Pancreas (tissue), 10 donors: ENCODE results near the gene SNX1. TPM values are rescaled to one million over a fixed set of nuclear protein-coding genes. Genes with fewer than 3 reads are reported as not detected.

Source experiments
- ATAC-seq, 4 donors: fragments of 200-7000 bp; cut with Tn5 transposase; one replicate each; pipeline versions ENCODE4 v1.8.0 to v1.9.1; 2020; ENCODE audit warnings: mild to moderate bottlenecking in 4 of 4, moderate library complexity in 4 of 4
- DNase-seq, 6 donors: peaks; one replicate each; pipeline ENCODE4 v3.0.0-alpha.2; 2020
- FAIRE-seq: peaks from 2 replicates; lab custom pipeline; 2012; peaks lifted over from hg19 to GRCh38; lab: Jason Lieb, UNC
- H3K27ac ChIP-seq, 4 donors: fragments of 200-600 bp; sonication (generic); 1 replicate in 3 of 4; 2 replicates in 1 of 4; pipeline versions ENCODE4 v1.5.0 to v1.8.0; 2020
- H3K27me3 ChIP-seq, 4 donors: fragments of 200-600 bp; one replicate each; pipeline ENCODE4 v1.8.0; 2021
- H3K36me3 ChIP-seq, 3 donors: fragments of 200-600 bp; sonication (generic) in 1 of 3; one replicate each; pipeline versions ENCODE4 v1.5.0 to v1.8.0; 2020 to 2021
- H3K4me1 ChIP-seq, 3 donors: fragments of 200-600 bp; one replicate each; pipeline ENCODE4 v1.8.0; 2021
- H3K4me3 ChIP-seq, 4 donors: fragments of 200-600 bp; sonication (generic) in 2 of 4; one replicate each; pipeline versions ENCODE4 v1.5.0 to v1.8.0; 2020 to 2021
- H3K9me3 ChIP-seq, 4 donors: fragments of 200-600 bp; one replicate each; pipeline ENCODE4 v1.8.0; 2021
- CTCF ChIP-seq, 4 donors: fragments of 200-600 bp; sonication (generic) in 3 of 4; IDR thresholded peaks; one replicate each; pipeline versions ENCODE4 v1.5.0 to v1.8.0; 2021; ENCODE audit warnings: antibody characterized with exemption in 4 of 4
- WGBS, 2 donors: extraction: QIAGEN DNeasy Blood & Tissue Kit; methylation state at CpG; one replicate each; pipeline ENCODE4 v1.1.7; 2013; 5-methylcytosine and 5-hydroxymethylcytosine counted together
- intact Hi-C, 3 donors: fragments of 100-400 bp; cut with DNase I; formaldehyde crosslinking; loops; one replicate each; pipeline versions ENCODE4 v1.11.1 to v1.14.2; 2022
- polyA plus RNA-seq, 2 donors: library from polyadenylated mRNA; stranded (reverse); fragments of 200-250 nt; gene quantifications; one replicate each; pipeline ENCODE4 v1.2.3, GENCODE V29; 2013
- total RNA-seq, 6 donors: library from RNA; stranded (reverse); fragmentation: NEBNext Ultra II Directional in 4 of 6; extraction: Animal tissue kit (Norgen Biotek cat#: 25700) in 4 of 6; gene quantifications; one replicate each; pipeline versions ENCODE4 v1.2.1 to v1.2.4, GENCODE V29; 2021 to 2023
- donor health status: healthy with polysubstance abuse.
- donor health status: DM: no; HTN: no; CAD: no; lungs with moderate emphysema.
- donor health status: DM: no; HTN: no; CAD: no.
- donor health status: control.
- donor health status: control.
- donor health status: Bipolar disorder and iron deficiency.
- donor health status: DM: yes; HTN: yes; CAD: no.
- donor health status: DM: no; HTN: no; CAD: no.
- donor health status: DM: no; HTN: no; CAD: no.
- donor health status: DM: yes; HTN: yes; CAD: no.

The SNX1 gene
- total and polyA plus RNA-seq, 8 donors: 32.9 to 82.4 (median 44.9) TPM

GRCh38 chr15:64138331-64138941 is 42.7 kb downstream of the SNX1 start:
- Histone ChIP-seq H3K4me3 (no peak overlapping the region), H3K27me3 (no peaks in the 10 kb centered on the region), H3K36me3 (peaks cover 0 to 49% (median 23%) of the 10 kb centered on the region in 3 donors), H3K27ac (no peak overlapping the region), H3K4me1 (no peaks in the 10 kb centered on the region), H3K9me3 (no peaks in the 10 kb centered on the region)
- intact Hi-C loops: no loop called here
- TF ChIP-seq CTCF (IDR thresholded peaks at IDR 0.05): no peak
- no peak for ATAC-seq
- FAIRE-seq: no peak
- WGBS, 2 donors: 90 to 94% methylated on average over 4 of the region's 4 CpGs
- no peak for DNase-seq

- 95 to 100% methylated on average over 8 of the region's 8 CpGs for WGBS, 2 donors
- Histone ChIP-seq H3K27ac (no peak overlapping the region), H3K27me3 (no peaks in the 10 kb centered on the region), H3K9me3 (no peaks in the 10 kb centered on the region), H3K4me1 (no peaks in the 10 kb centered on the region), H3K36me3 (peaks cover 0 to 28% (median 5%) of the 10 kb centered on the region in 3 donors), H3K4me3 (no peak overlapping the region)
- no peak for DNase-seq
- ATAC-seq: no peak
- intact Hi-C loops: no loop called here
- TF ChIP-seq CTCF (IDR thresholded peaks at IDR 0.05): no peak
- no peak for FAIRE-seq
Measured at GRCh38 chr15:64141798-64142512, 46.2 kb downstream of the SNX1 start.

- Histone ChIP-seq H3K27ac (no peak overlapping the region), H3K4me1 (no peaks in the 10 kb centered on the region), H3K36me3 (peaks cover 0 to 17% (median 0%) of the 10 kb centered on the region in 3 donors), H3K27me3 (no peaks in the 10 kb centered on the region), H3K4me3 (no peak overlapping the region), H3K9me3 (no peaks in the 10 kb centered on the region)
- WGBS, 2 donors: 77% methylated on average over 6 of the region's 6 CpGs
- TF ChIP-seq CTCF (IDR thresholded peaks at IDR 0.05): no peak
- intact Hi-C loops: no loop called here
- ATAC-seq (no peak), FAIRE-seq (no peak), DNase-seq (no peak)
Measured at GRCh38 chr15:64143276-64143675, 47.5 kb downstream of the SNX1 start.

- intact Hi-C loops: no loop called here
- Histone ChIP-seq H3K9me3 (no peaks in the 10 kb centered on the region), H3K4me1 (no peaks in the 10 kb centered on the region), H3K27ac (no peak overlapping the region), H3K36me3 (peaks cover 0 to 9% (median 0%) of the 10 kb centered on the region in 3 donors), H3K4me3 (no peak overlapping the region), H3K27me3 (no peaks in the 10 kb centered on the region)
- DNase-seq (no peak), ATAC-seq (no peak), FAIRE-seq (no peak)
- WGBS, 2 donors: 79 to 89% methylated on average over 8 of the region's 8 CpGs
- TF ChIP-seq CTCF (IDR thresholded peaks at IDR 0.05): no peak
Measured at GRCh38 chr15:64144192-64144564, 48.4 kb downstream of the SNX1 start.
